Osteoblast (primary cell): ENCODE results near the gene MZT2A. TPM values are rescaled to one million over a fixed set of nuclear protein-coding genes. Genes with fewer than 3 reads are reported as not detected.
A peak's percentile ranks its signal among the peaks of the same experiment; 100 is the strongest.
"Not testable (repeated sequence)": the region's sequence is repeated elsewhere in the genome, so short reads cannot be mapped to it uniquely, and the experiment has no call there.

Source experiments
- DNase-seq: peaks from one replicate; pipeline ENCODE4 v3.0.0; 2011; ENCODE audit warnings: low spot score, mixed read lengths; ENCODE audit not compliant: insufficient read length; ENCODE audit errors: missing footprints
- H2AFZ ChIP-seq: 2 replicates; pipeline ENCODE4 v1.6.0; 2011; ENCODE audit warnings: mild to moderate bottlenecking, low read length
- H3K27ac ChIP-seq: 2 replicates; pipeline ENCODE4 v1.5.1; 2011; ENCODE audit warnings: mild to moderate bottlenecking, low read depth, low read length, moderate library complexity
- H3K27me3 ChIP-seq: 2 replicates; pipeline ENCODE4 v1.6.0; 2012; ENCODE audit warnings: mild to moderate bottlenecking, control low read depth, inconsistent platforms, low read length, moderate library complexity; ENCODE audit not compliant: insufficient read depth
- H3K36me3 ChIP-seq: 2 replicates; pipeline ENCODE4 v1.5.1; 2011; ENCODE audit warnings: mild to moderate bottlenecking, low read length, control low read depth, moderate library complexity; ENCODE audit not compliant: insufficient read depth
- H3K4me1 ChIP-seq: 2 replicates; pipeline ENCODE4 v1.5.1; 2011; ENCODE audit warnings: mild to moderate bottlenecking, low read length, control low read depth, moderate library complexity; ENCODE audit not compliant: insufficient read depth
- H3K4me2 ChIP-seq: 2 replicates; pipeline ENCODE4 v1.6.0; 2011; ENCODE audit warnings: mild to moderate bottlenecking, low read length; ENCODE audit not compliant: insufficient read depth
- H3K4me3 ChIP-seq: fragments of 200-600 bp; sonication (generic); 3 replicates; pipeline ENCODE4 v1.5.1; 2012; ENCODE audit warnings: mild to moderate bottlenecking, low read length, inconsistent platforms; ENCODE audit not compliant: insufficient read depth
- H3K79me2 ChIP-seq: 2 replicates; pipeline ENCODE4 v1.6.0; 2012; ENCODE audit warnings: mild to moderate bottlenecking, low read length, control low read depth, inconsistent platforms; ENCODE audit not compliant: insufficient read depth
- H3K9me3 ChIP-seq: 2 replicates; pipeline ENCODE4 v1.5.1; 2011; ENCODE audit warnings: low read depth, low read length, control low read depth
- H4K20me1 ChIP-seq: 2 replicates; pipeline ENCODE4 v1.6.0; 2012; ENCODE audit warnings: mild to moderate bottlenecking, low read length, control low read depth; ENCODE audit not compliant: insufficient read depth
- total RNA-seq: library from RNA; depleted of rRNA; stranded (reverse); fragments of >200 nt; gene quantifications from 2 replicates; pipeline ENCODE4 v1.2.3, GENCODE V29; 2012
- TF ChIP-seq, protein P1 (sequence below): IDR thresholded peaks from 2 replicates; pipeline ENCODE4 v1.5.1; 2011; ENCODE audit warnings: mild to moderate bottlenecking, low read depth, low read length, moderate library complexity; ENCODE audit errors: extremely low read depth

Gene MZT2A, protein sequence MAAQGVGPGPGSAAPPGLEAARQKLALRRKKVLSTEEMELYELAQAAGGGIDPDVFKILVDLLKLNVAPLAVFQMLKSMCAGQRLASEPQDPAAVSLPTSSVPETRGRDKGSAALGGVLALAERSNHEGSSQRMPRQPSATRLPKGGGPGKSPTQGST
- total RNA-seq: 45.2 and 59.8 TPM in 2 replicates

DNA sequence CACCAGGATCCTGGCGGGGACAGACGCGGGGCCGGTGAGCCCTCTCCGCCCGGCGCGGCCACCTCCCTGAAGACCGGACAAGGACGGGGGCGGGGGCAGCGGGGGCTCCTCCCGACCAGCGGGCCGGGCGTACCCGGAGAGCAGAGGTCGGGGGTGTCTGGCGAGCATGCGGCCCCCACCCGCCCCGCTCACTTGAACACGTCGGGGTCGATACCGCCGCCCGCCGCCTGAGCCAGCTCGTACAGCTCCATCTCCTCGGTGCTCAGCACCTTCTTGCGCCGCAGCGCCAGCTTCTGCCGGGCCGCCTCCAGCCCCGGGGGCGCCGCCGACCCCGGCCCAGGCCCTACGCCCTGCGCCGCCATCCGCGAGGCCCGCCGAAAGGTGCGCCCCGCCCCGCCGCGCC, at the start of gene MZT2A:
MZT2A (minus strand) TSS at position 383 of the 403 bp plus-strand sequence; CDS start at position 362, 21 bp downstream.
- DNase-seq: peak; percentile 88
- not testable (repeated sequence) for H3K9me3 ChIP-seq
- peaks cover 63% of the 10 kb centered on the region for H3K79me2 ChIP-seq

DNA sequence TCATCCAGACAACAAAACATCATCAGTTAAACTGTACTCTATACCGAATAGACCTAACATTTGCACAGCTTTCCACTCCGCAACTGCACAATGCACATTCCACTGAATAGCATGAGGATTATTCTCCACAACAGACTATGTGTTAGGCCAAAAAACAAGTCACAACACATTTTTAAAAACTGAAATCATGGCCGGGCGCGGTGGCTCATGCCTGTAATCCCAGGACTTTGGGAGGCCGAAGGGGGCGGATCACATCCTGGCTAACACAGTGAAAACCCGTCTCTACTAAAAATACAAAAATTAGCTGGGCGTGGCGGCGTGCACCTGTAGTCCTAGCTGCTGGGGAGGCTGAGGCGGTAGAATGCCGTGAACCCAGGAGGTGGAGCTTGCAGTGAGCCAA, 46.7 kb upstream of the MZT2A start:
- H3K27ac ChIP-seq, H2AFZ ChIP-seq, H4K20me1 ChIP-seq, DNase-seq, H3K4me2 ChIP-seq, H3K36me3 ChIP-seq, H3K9me3 ChIP-seq, H3K27me3 ChIP-seq, H3K4me1 ChIP-seq, H3K79me2 ChIP-seq, H3K4me3 ChIP-seq: not testable (repeated sequence)

More for the DNA sequence above, at the start of gene MZT2A:
- not testable (repeated sequence) for H3K4me1 ChIP-seq, H3K36me3 ChIP-seq, H3K27me3 ChIP-seq, H4K20me1 ChIP-seq
- Histone ChIP-seq H3K4me2 (peak within 1 kb of the TSS; percentile 92), H3K27ac (peak within 1 kb of the TSS; percentile 82), H2AFZ (peak within 1 kb of the TSS; percentile 99), H3K4me3 (peak within 1 kb of the TSS; percentile 95)

DNA sequence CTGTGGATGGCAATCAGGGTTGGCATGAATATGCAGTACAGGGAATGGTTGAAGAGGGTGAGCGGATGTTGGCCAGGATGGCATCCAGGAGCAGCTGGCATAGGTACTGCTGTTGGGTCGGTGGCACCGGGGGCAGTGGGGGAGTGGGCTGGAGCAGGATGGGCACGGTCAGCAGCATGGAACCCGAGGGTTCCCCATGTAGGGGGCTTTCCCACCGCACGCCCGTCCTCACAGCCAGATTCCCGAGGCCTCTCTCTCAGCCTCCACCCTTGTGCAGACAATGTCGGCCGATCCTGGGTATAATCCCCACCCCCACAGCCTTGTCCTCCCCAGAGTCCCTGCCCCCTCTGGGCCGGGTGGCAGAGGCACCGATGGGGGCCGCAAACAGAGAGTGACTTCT, 44.6 kb upstream of the MZT2A start:
- H3K27ac ChIP-seq, H3K4me3 ChIP-seq, H3K36me3 ChIP-seq, H4K20me1 ChIP-seq, H3K4me2 ChIP-seq, DNase-seq, H3K9me3 ChIP-seq, H2AFZ ChIP-seq, H3K4me1 ChIP-seq, H3K79me2 ChIP-seq, H3K27me3 ChIP-seq: not testable (repeated sequence)

DNA sequence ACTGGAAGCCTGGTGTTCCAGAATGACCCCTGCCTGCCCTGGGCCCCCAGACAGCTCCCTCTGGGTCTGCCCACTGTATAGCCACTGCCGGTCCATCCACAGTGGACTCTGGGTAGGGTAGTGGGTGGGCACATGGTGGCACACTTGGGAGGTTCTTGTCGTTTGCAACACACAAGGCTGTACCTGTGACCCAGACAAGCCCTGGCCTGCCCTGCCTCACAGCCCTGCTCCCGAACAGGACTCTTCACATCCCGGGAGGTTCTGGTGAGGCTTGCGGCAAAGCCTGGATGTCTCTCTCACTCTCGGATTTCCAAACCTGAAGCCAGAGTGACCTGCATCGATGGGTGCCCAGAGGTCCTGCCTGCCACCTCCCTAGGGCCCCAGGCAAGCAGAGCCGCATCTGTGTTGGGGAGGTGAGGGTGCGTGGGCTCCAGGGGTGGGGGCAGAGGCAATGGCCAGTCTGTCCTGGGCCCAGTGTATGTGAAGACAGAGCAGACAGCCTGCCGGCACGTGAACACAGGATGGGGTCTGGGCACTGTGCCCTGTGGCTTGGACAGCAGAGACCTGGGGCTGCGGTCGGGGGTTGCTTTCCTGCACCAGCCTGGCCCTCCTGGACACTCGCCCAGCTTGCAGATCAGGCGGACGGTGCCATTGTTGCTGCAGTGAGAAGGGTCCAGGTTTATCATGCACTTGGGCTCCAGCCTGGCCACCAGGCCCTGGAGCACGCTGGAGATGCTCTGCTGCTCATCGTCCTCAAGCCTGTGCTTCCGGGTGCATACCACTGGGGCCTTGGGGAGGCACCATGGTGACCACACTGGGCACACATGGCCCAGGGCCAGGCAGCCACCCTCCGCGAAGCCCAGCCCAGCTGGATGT, 44.0 kb upstream of the MZT2A start:
- H3K9me3 ChIP-seq, H3K27ac ChIP-seq, DNase-seq, H3K4me1 ChIP-seq, H3K4me2 ChIP-seq, H2AFZ ChIP-seq, H4K20me1 ChIP-seq, H3K79me2 ChIP-seq, H3K27me3 ChIP-seq, H3K36me3 ChIP-seq, H3K4me3 ChIP-seq: not testable (repeated sequence)

DNA sequence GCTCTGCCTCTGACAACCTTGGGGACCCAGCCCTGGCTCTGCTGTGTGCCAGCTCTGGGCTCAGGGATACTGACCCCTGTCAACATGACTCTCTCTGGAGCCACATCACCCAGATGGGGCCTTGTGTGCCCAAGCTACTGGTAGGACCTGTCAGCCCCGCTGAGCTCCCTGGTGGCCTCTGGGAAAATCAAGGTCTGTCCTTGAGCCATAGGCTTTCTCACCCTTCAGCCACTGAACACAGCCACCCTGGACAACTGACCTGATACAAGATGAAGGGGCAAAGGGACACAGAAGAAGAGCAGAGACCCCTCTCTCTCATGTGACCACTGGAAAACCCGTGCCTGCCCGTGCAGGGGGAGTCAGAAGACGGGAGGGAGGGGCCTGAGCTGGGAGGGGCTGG, 43.3 kb upstream of the MZT2A start:
- Histone ChIP-seq H3K9me3 (no peaks in the 10 kb centered on the region), H4K20me1 (no peaks in the 10 kb centered on the region)

DNA sequence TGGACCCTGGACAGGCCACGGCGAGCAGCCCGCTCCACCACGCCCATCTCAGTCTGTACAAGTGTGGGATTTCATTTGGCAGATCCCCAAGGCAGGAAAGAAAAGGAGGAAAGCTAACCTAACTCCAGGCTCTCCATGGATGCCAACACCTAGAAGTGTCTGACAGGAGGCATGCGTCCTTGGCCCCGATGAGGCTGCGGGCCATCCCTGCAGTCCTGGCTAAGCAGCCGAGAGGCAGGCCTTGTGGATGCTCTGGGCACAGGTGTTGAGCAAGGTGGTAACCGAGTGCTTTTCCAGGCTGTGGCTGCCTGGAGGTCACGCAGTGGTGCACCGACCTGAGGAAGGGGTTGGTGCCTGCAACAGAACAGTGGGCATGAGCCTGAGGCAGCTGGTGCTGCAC, 42.8 kb upstream of the MZT2A start:
- not testable (repeated sequence) for H3K79me2 ChIP-seq, H3K36me3 ChIP-seq, DNase-seq, H3K27me3 ChIP-seq, H4K20me1 ChIP-seq, H3K9me3 ChIP-seq, H3K27ac ChIP-seq, H3K4me3 ChIP-seq, H2AFZ ChIP-seq, H3K4me1 ChIP-seq, H3K4me2 ChIP-seq

More for the DNA sequence above, 43.3 kb upstream of the MZT2A start:
- Histone ChIP-seq H2AFZ (no peak overlapping the region), H3K4me1 (no peaks in the 10 kb centered on the region), H3K27ac (no peak overlapping the region), H3K4me3 (no peak overlapping the region), H3K79me2 (no peaks in the 10 kb centered on the region), H3K36me3 (no peaks in the 10 kb centered on the region), H3K27me3 (no peaks in the 10 kb centered on the region), H3K4me2 (no peak overlapping the region)
- no peak for DNase-seq
- TF ChIP-seq, protein P1, sequence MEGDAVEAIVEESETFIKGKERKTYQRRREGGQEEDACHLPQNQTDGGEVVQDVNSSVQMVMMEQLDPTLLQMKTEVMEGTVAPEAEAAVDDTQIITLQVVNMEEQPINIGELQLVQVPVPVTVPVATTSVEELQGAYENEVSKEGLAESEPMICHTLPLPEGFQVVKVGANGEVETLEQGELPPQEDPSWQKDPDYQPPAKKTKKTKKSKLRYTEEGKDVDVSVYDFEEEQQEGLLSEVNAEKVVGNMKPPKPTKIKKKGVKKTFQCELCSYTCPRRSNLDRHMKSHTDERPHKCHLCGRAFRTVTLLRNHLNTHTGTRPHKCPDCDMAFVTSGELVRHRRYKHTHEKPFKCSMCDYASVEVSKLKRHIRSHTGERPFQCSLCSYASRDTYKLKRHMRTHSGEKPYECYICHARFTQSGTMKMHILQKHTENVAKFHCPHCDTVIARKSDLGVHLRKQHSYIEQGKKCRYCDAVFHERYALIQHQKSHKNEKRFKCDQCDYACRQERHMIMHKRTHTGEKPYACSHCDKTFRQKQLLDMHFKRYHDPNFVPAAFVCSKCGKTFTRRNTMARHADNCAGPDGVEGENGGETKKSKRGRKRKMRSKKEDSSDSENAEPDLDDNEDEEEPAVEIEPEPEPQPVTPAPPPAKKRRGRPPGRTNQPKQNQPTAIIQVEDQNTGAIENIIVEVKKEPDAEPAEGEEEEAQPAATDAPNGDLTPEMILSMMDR: no peak

DNA sequence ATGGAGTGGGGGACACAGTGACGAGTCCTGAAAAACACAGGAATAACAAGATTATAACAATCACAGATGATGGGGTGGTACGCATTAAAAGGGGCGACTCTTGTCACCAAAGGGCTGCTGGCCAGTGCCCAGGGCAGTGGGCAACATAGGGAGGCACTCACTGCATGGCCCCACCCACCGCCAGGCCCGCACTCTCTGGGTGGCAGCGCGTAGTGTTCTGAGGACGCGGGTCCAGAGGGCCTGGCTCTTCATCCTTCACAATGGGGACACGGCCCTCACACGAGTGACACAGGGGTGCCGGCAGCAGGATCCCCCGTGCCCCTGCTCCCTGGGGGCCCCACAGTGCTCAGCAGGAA, 42.1 kb upstream of the MZT2A start:
- H4K20me1 ChIP-seq, H3K9me3 ChIP-seq, H3K4me2 ChIP-seq, H3K4me1 ChIP-seq, H3K4me3 ChIP-seq, H2AFZ ChIP-seq, H3K36me3 ChIP-seq, H3K79me2 ChIP-seq, DNase-seq, H3K27ac ChIP-seq, H3K27me3 ChIP-seq: not testable (repeated sequence)

DNA sequence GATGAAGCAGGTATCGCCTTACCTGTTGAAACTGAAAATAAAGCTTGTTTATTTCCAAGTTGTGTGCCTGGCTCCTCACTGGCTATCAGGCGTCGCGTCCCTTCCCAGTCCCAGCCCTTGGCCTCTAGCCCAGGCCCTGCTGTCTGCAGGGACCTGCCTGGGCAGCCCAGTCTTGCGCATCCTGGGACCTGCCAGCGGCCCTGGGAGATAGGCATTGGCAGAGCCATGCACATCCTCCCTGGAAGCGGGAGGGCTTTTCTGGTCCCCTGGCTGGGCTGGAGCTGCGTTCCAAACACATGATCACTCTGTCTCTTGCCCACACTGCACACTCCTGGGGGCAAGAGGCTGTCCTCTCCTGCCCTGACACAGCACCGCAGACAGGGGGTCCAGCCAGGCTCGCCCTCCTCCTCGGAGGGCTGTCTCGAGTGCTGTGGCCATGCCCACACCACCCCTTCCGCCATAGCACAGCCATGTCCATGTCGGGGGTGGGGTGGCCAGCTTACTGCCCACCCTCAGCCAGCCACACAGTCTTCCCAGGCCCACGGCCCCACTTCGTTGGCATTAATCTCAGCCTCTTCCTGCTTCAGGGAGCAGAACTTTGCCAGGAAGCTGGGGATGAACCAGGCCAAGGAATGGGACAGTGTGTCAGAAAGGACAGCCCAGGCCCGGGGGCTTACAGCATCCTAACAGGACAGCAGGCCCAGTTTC, 41.6 kb upstream of the MZT2A start:
- not testable (repeated sequence) for H3K4me3 ChIP-seq, H3K4me2 ChIP-seq, DNase-seq, H4K20me1 ChIP-seq, H3K27me3 ChIP-seq, H3K4me1 ChIP-seq, H3K36me3 ChIP-seq, H3K9me3 ChIP-seq, H3K27ac ChIP-seq, H3K79me2 ChIP-seq, H2AFZ ChIP-seq
